PC-3 (cell line): ENCODE data around the gene MAST2.

Source experiments
- EZH2 ChIP-seq: fragments of 300-600 bp; sonication (generic); IDR thresholded peaks from one replicate; pipeline ENCODE4 v1.6.1; 2017; ENCODE audit warnings: antibody characterized with exemption, mild to moderate bottlenecking, low read length; ENCODE audit not compliant: unreplicated experiment
- EZH2phosphoT487 ChIP-seq: fragments of 300-600 bp; sonication (generic); IDR thresholded peaks from 2 replicates; pipeline ENCODE4 v1.6.1; 2018; ENCODE audit warnings: mild to moderate bottlenecking, antibody characterized with exemption, low read length, borderline replicate concordance
- TF ChIP-seq, protein P1 (sequence below): fragments of 300-600 bp; sonication (generic); conservative IDR thresholded peaks from 2 replicates; pipeline ENCODE4 v1.5.1; 2017; ENCODE audit warnings: antibody characterized with exemption, low read depth, mild to moderate bottlenecking, low read length

DNA sequence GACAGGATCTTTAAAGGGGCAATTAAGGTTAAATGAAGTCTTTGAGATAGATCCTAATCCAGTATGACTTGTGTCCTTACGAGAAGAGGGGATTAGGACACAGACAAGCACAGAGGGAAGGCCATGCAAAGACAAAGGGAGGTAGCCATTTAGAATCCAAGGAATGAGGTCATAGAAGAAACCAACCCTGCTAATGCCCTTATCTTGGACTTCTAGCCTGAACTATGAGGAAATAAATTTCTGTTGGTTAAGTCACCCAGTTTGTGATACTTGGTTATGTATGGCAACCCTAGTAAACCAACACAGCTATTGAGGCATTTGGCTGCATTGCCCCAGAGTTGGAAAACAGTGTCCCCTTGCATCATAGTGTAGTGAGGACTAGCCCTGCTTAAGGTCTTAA is 121.3 kb downstream of the MAST2 start:
- TF ChIP-seq, protein P1, sequence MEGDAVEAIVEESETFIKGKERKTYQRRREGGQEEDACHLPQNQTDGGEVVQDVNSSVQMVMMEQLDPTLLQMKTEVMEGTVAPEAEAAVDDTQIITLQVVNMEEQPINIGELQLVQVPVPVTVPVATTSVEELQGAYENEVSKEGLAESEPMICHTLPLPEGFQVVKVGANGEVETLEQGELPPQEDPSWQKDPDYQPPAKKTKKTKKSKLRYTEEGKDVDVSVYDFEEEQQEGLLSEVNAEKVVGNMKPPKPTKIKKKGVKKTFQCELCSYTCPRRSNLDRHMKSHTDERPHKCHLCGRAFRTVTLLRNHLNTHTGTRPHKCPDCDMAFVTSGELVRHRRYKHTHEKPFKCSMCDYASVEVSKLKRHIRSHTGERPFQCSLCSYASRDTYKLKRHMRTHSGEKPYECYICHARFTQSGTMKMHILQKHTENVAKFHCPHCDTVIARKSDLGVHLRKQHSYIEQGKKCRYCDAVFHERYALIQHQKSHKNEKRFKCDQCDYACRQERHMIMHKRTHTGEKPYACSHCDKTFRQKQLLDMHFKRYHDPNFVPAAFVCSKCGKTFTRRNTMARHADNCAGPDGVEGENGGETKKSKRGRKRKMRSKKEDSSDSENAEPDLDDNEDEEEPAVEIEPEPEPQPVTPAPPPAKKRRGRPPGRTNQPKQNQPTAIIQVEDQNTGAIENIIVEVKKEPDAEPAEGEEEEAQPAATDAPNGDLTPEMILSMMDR, result no peak
- TF ChIP-seq EZH2 (no peak), EZH2phosphoT487 (no peak)
